Prostate gland (tissue), 2 donors: ENCODE data around the gene GNA12. TPM values are rescaled to one million over a fixed set of nuclear protein-coding genes. Genes with fewer than 3 reads are reported as not detected.

ENCODE experiments used
- DNase-seq: peaks from one replicate; pipeline ENCODE4 v3.0.0-alpha.2; 2019; ENCODE audit warnings: low spot score
- H3K27ac ChIP-seq, 2 donors: fragments of 200-600 bp; sonication (generic); 2 replicates each; pipeline ENCODE4 v1.5.1; 2017 to 2019
- H3K27me3 ChIP-seq: fragments of 200-600 bp; sonication (generic); replicated peaks from 2 replicates; pipeline ENCODE4 v1.5.1; 2019; ENCODE audit not compliant: insufficient read depth
- H3K36me3 ChIP-seq, 2 donors: fragments of 200-600 bp; sonication (generic); 1 replicate in 1 of 2; 2 replicates in 1 of 2; pipeline versions ENCODE4 v1.5.1 to v1.8.1; 2017 to 2019
- H3K4me1 ChIP-seq: fragments of 200-600 bp; sonication (generic); replicated peaks from 2 replicates; pipeline ENCODE4 v1.5.1; 2019
- H3K4me3 ChIP-seq, 2 donors: fragments of 200-600 bp; sonication (generic); 2 replicates each; pipeline ENCODE4 v1.5.1; 2017 to 2019
- H3K9me3 ChIP-seq: fragments of 200-600 bp; sonication (generic); 2 replicates; pipeline ENCODE4 v1.5.1; 2017
- CTCF ChIP-seq, 4 experiments: fragments of 200-600 bp in 2 of 4; fragments of 450-650 bp in 2 of 4; sonication (generic) in 2 of 4; IDR thresholded peaks; 1 replicate in 3 of 4; 2 replicates in 1 of 4; pipeline ENCODE4 v1.5.1; 2016 to 2019; ENCODE audit warnings: antibody characterized with exemption in 4 of 4, mild to moderate bottlenecking in 2 of 4, moderate library complexity in 2 of 4
- POLR2A ChIP-seq: fragments of 450-650 bp; IDR thresholded peaks from one replicate; pipeline ENCODE4 v1.6.1; 2016; ENCODE audit warnings: antibody characterized with exemption, mild to moderate bottlenecking
- POLR2AphosphoS5 ChIP-seq: sonication (generic); formaldehyde crosslinking; IDR thresholded peaks from one replicate; pipeline ENCODE4 v1.6.1; 2017; ENCODE audit warnings: antibody characterized with exemption
- WGBS: methylation state at CpG from one replicate; pipeline ENCODE4 v1.1.5; 2018; 5-methylcytosine and 5-hydroxymethylcytosine counted together
- intact Hi-C: fragments of 100-400 bp; cut with DNase I; formaldehyde crosslinking; loops from one replicate; pipeline ENCODE4 v1.14.2; 2022
- total RNA-seq, 2 donors: library from RNA; depleted of rRNA; stranded (reverse); fragments of >200 nt; gene quantifications; one replicate each; pipeline ENCODE4 v1.1.0, GENCODE V29; 2016

GNA12 gene
- total RNA-seq, 2 donors from 2014 or later = 22.6 to 102 TPM

- Histone ChIP-seq H3K27ac (no peak overlapping the region), H3K9me3 (no peaks in the 10 kb centered on the region), H3K4me3 (no peak overlapping the region), H3K36me3 (no peaks in the 10 kb centered on the region), H3K4me1 (no peaks in the 10 kb centered on the region), H3K27me3 (no peaks in the 10 kb centered on the region)
- intact Hi-C loops = no loop called here
- WGBS = 89% methylated on average over 5 of the region's 5 CpGs
- TF ChIP-seq POLR2A = no peak
- no peak for TF ChIP-seq CTCF (IDR thresholded peaks at IDR 0.05)
- TF ChIP-seq POLR2AphosphoS5 = no peak
- no peak for DNase-seq
Measured at GRCh38 chr7:2823130-2823529, 21.0 kb downstream of the GNA12 start.

GRCh38 chr7:2821842-2822507 lies 22.1 kb downstream of the GNA12 start:
- TF ChIP-seq CTCF (IDR thresholded peaks at IDR 0.05) (no peak), POLR2A (no peak), POLR2AphosphoS5 (no peak)
- Histone ChIP-seq H3K4me1 (no peaks in the 10 kb centered on the region), H3K27ac (no peak overlapping the region), H3K9me3 (no peaks in the 10 kb centered on the region), H3K36me3 (no peaks in the 10 kb centered on the region), H3K27me3 (no peaks in the 10 kb centered on the region), H3K4me3 (no peak overlapping the region)
- no peak for DNase-seq
- 89% methylated on average over 10 of the region's 10 CpGs for WGBS
- intact Hi-C loops = no loop called here

- Histone ChIP-seq H3K27me3 (no peaks in the 10 kb centered on the region), H3K4me3 (no peak overlapping the region), H3K9me3 (no peaks in the 10 kb centered on the region), H3K36me3 (no peaks in the 10 kb centered on the region), H3K27ac (no peak overlapping the region), H3K4me1 (no peaks in the 10 kb centered on the region)
- no peak for TF ChIP-seq POLR2AphosphoS5
- no peak for TF ChIP-seq CTCF (IDR thresholded peaks at IDR 0.05)
- no peak for TF ChIP-seq POLR2A
- WGBS = 42% methylated on average over 12 of the region's 12 CpGs
- DNase-seq = no peak
- intact Hi-C loops = no loop called here
Measured at GRCh38 chr7:2821161-2821841, 22.8 kb downstream of the GNA12 start.

- Histone ChIP-seq H3K27ac (no peak overlapping the region), H3K27me3 (no peaks in the 10 kb centered on the region), H3K9me3 (no peaks in the 10 kb centered on the region), H3K36me3 (no peaks in the 10 kb centered on the region), H3K4me1 (no peaks in the 10 kb centered on the region), H3K4me3 (no peak overlapping the region)
- peak; percentile 40 for DNase-seq
- WGBS = 88% methylated on average over 4 of the region's 4 CpGs
- intact Hi-C loops = no loop called here
- TF ChIP-seq POLR2AphosphoS5 (peak; percentile 13), CTCF (IDR thresholded peaks at IDR 0.05) (no peak)
Measured at GRCh38 chr7:2820508-2820934, 23.6 kb downstream of the GNA12 start.

- intact Hi-C loops = no loop called here
- no peak for DNase-seq
- Histone ChIP-seq H3K4me1 (no peaks in the 10 kb centered on the region), H3K4me3 (no peak overlapping the region), H3K27ac (no peak overlapping the region), H3K27me3 (no peaks in the 10 kb centered on the region), H3K36me3 (no peaks in the 10 kb centered on the region), H3K9me3 (no peaks in the 10 kb centered on the region)
- 97% methylated on average over 16 of the region's 16 CpGs for WGBS
- TF ChIP-seq POLR2A = no peak
- no peak for TF ChIP-seq CTCF (IDR thresholded peaks at IDR 0.05)
- TF ChIP-seq POLR2AphosphoS5 = no peak
Measured at GRCh38 chr7:2819954-2820397, 24.1 kb downstream of the GNA12 start.
